Activated B cell treated with CpG ODN at 0.5 μM for 24 hours (primary cell): Measurements from ENCODE around the gene ZFYVE9. TPM values are rescaled to one million over a fixed set of nuclear protein-coding genes. Genes with fewer than 3 reads are reported as not detected.

Source experiments
- ATAC-seq: fragments of 200-7000 bp; cut with Tn5 transposase; one replicate; pipeline ENCODE4 v1.10.0; 2021; ENCODE audit warnings: low read depth, mild to moderate bottlenecking, moderate library complexity
- CTCF ChIA-PET: fragments of 350-600 bp; sonication (Branson Sonifier 250); formaldehyde crosslinking; loops from one replicate; lab custom pipeline; 2021; ENCODE audit warnings: antibody characterized with exemption; lab: Charles Lee
- POLR2A ChIA-PET: fragments of 350-600 bp; sonication (Branson Sonifier 250); formaldehyde crosslinking; loops from one replicate; lab custom pipeline; 2021; ENCODE audit warnings: antibody characterized with exemption; lab: Charles Lee
- DNase-seq: peaks from one replicate; pipeline ENCODE4 v3.0.0; 2022
- H3K27ac Mint-ChIP-seq: one replicate; pipeline ENCODE4 v1.8.0; 2020; ENCODE audit warnings: mixed read lengths
- H3K27me3 Mint-ChIP-seq: one replicate; pipeline ENCODE4 v1.8.0; 2021; ENCODE audit warnings: mixed read lengths
- H3K36me3 Mint-ChIP-seq: one replicate; pipeline ENCODE4 v1.8.0; 2021; ENCODE audit warnings: low read depth, mixed read lengths
- H3K4me1 Mint-ChIP-seq: one replicate; pipeline ENCODE4 v1.8.0; 2021; ENCODE audit warnings: mixed read lengths
- H3K4me3 Mint-ChIP-seq: one replicate; pipeline ENCODE4 v1.8.0; 2020; ENCODE audit warnings: mild to moderate bottlenecking, mixed read lengths
- H3K9me3 Mint-ChIP-seq: one replicate; pipeline ENCODE4 v1.8.0; 2020; ENCODE audit warnings: mixed read lengths
- CTCF ChIP-seq: fragments of 200-600 bp; IDR thresholded peaks from one replicate; pipeline ENCODE4 v1.8.0; 2022; ENCODE audit warnings: antibody characterized with exemption, mild to moderate bottlenecking
- intact Hi-C: fragments of 100-400 bp; cut with micrococcal nuclease; formaldehyde crosslinking; loops from one replicate; pipeline ENCODE4 v1.15.1; 2024
- total RNA-seq: library from RNA; stranded (reverse); gene quantifications from 2 replicates; pipeline ENCODE4 v1.2.3, GENCODE V29; 2022

The ZFYVE9 gene
- total RNA-seq, 1 donor from 2014 or later = 3.2 TPM

GRCh38 chr1:52158218-52158617, 16.3 kb downstream of the ZFYVE9 start:
- no peak overlapping the region for H3K4me3 Mint-ChIP-seq
- no peaks in the 10 kb centered on the region for H3K9me3 Mint-ChIP-seq
- no peaks in the 10 kb centered on the region for H3K4me1 Mint-ChIP-seq
- H3K27ac Mint-ChIP-seq = no peak overlapping the region
- peaks cover 8% of the 10 kb centered on the region for H3K27me3 Mint-ChIP-seq
- TF ChIP-seq CTCF = no peak
- ATAC-seq (no peak), DNase-seq (no peak)
- CTCF ChIA-PET = no interaction called here
- POLR2A ChIA-PET = no interaction called here
- no peaks in the 10 kb centered on the region for H3K36me3 Mint-ChIP-seq
- intact Hi-C loops = no loop called here

GRCh38 chr1:52159033-52159789, 17.3 kb downstream of the ZFYVE9 start:
- no peaks in the 10 kb centered on the region for H3K9me3 Mint-ChIP-seq
- H3K4me1 Mint-ChIP-seq = no peaks in the 10 kb centered on the region
- ChIA-PET POLR2A (no interaction called here), CTCF (no interaction called here)
- intact Hi-C loops = no loop called here
- peaks cover 8% of the 10 kb centered on the region for H3K27me3 Mint-ChIP-seq
- TF ChIP-seq CTCF = no peak
- H3K36me3 Mint-ChIP-seq = no peaks in the 10 kb centered on the region
- ATAC-seq = no peak
- no peak overlapping the region for H3K4me3 Mint-ChIP-seq
- H3K27ac Mint-ChIP-seq = no peak overlapping the region
- no peak for DNase-seq

- H3K36me3 Mint-ChIP-seq = no peaks in the 10 kb centered on the region
- H3K27me3 Mint-ChIP-seq = peaks cover 10% of the 10 kb centered on the region
- no peaks in the 10 kb centered on the region for H3K4me1 Mint-ChIP-seq
- H3K27ac Mint-ChIP-seq = no peak overlapping the region
- no peaks in the 10 kb centered on the region for H3K9me3 Mint-ChIP-seq
- ATAC-seq (no peak), DNase-seq (no peak)
- POLR2A ChIA-PET = no interaction called here
- CTCF ChIA-PET = no interaction called here
- intact Hi-C loops = no loop called here
- no peak overlapping the region for H3K4me3 Mint-ChIP-seq
- no peak for TF ChIP-seq CTCF
Observed at GRCh38 chr1:52162947-52163346, 21.1 kb downstream of the ZFYVE9 start.

GRCh38 chr1:52164604-52165003, 22.7 kb downstream of the ZFYVE9 start:
- ChIA-PET POLR2A (no interaction called here), CTCF (no interaction called here)
- ATAC-seq = no peak
- peaks cover 7% of the 10 kb centered on the region for H3K27me3 Mint-ChIP-seq
- DNase-seq = no peak
- H3K9me3 Mint-ChIP-seq = no peaks in the 10 kb centered on the region
- no peak overlapping the region for H3K27ac Mint-ChIP-seq
- intact Hi-C loops = no loop called here
- H3K4me1 Mint-ChIP-seq = no peaks in the 10 kb centered on the region
- TF ChIP-seq CTCF = no peak
- no peak overlapping the region for H3K4me3 Mint-ChIP-seq
- H3K36me3 Mint-ChIP-seq = no peaks in the 10 kb centered on the region

GRCh38 chr1:52166996-52167753, 25.3 kb downstream of the ZFYVE9 start:
- peaks cover 5% of the 10 kb centered on the region for H3K27me3 Mint-ChIP-seq
- no peak overlapping the region for H3K27ac Mint-ChIP-seq
- no peak overlapping the region for H3K4me3 Mint-ChIP-seq
- intact Hi-C loops = no loop called here
- ChIA-PET CTCF (no interaction called here), POLR2A (no interaction called here)
- no peak for DNase-seq
- ATAC-seq = no peak
- H3K9me3 Mint-ChIP-seq = peaks cover 4% of the 10 kb centered on the region
- TF ChIP-seq CTCF = no peak
- no peaks in the 10 kb centered on the region for H3K4me1 Mint-ChIP-seq
- H3K36me3 Mint-ChIP-seq = peaks cover 2% of the 10 kb centered on the region
